ENCODE results near the gene CDH4.

CDH4 gene

DNA sequence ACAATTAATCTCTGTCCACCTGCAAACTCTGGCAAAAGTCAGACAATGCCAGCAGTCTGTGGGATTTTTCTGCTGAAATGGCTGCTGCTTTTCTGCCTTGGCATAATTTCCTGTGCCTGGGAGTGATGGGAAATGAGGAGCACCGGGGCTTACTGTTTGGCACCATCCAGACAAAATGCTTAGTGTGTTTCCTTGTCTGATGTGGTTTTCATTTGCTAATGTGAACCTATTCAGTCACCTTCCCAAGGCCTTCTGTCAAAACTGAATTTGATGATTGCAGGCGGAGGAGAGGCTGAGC is 56.4 kb downstream of the CDH4 start:
- TF ChIP-seq CTCF (IDR thresholded peaks at IDR 0.05; ENCODE audit: insufficient read depth, low read length) (no peak), SPI1 (IDR thresholded peaks at IDR 0.05; ENCODE audit: borderline replicate concordance, low read depth) (no peak), REST (IDR thresholded peaks at IDR 0.05; ENCODE audit: insufficient replicate concordance, low read depth) (no peak), GABPA (IDR thresholded peaks at IDR 0.05; ENCODE audit: low read depth) (no peak), POLR2AphosphoS5 (IDR thresholded peaks at IDR 0.05; ENCODE audit: low read depth) (no peak)
- Histone ChIP-seq H3K27me3 (ENCODE audit: insufficient read depth, poor library complexity, severe bottlenecking) (no peaks in the 10 kb centered on the region), H3K27ac (replicated peaks) (no peak overlapping the region), H3K4me3 (replicated peaks; ENCODE audit: insufficient read depth, low read length) (no peak overlapping the region)
- DNase-seq (ENCODE audit: low read depth in 1 of 2, low spot score in 1 of 2) = no peak

DNA sequence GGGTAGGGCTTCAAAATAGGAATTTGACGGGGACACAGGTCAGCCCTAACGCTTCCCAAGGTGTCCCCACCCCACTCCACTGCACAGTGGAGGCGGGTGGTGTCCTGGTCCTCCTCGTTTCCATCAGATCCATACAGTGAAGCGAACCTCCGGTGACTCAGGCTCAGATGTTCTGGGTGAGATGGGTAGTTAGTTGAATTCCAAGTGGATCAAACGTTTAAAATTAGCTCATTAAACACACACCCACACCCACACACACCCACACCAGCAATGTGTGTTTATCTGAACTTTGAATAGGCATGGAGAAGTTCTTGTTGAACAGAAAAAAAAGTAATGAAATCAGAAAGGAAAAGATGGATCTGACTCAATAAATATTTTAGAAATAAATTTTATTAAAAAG is 58.9 kb downstream of the CDH4 start:
- no peak for TF ChIP-seq REST (IDR thresholded peaks at IDR 0.05; ENCODE audit: insufficient replicate concordance, low read depth)
- no peak for TF ChIP-seq CTCF (IDR thresholded peaks at IDR 0.05; ENCODE audit: insufficient read depth, low read length)
- no peak for TF ChIP-seq GABPA (IDR thresholded peaks at IDR 0.05; ENCODE audit: low read depth)
- TF ChIP-seq SPI1 (IDR thresholded peaks at IDR 0.05; ENCODE audit: borderline replicate concordance, low read depth) = no peak
- no peak for TF ChIP-seq POLR2AphosphoS5 (IDR thresholded peaks at IDR 0.05; ENCODE audit: low read depth)
- H3K4me3 ChIP-seq (replicated peaks; ENCODE audit: insufficient read depth, low read length) = no peak overlapping the region
- no peak for DNase-seq (ENCODE audit: low read depth in 1 of 2, low spot score in 1 of 2)
- H3K27ac ChIP-seq (replicated peaks) = no peak overlapping the region
- no peaks in the 10 kb centered on the region for H3K27me3 ChIP-seq (ENCODE audit: insufficient read depth, poor library complexity, severe bottlenecking)

GRCh38 chr20:61311656-61312387 is 59.8 kb downstream of the CDH4 start:
- TF ChIP-seq SPI1 (IDR thresholded peaks at IDR 0.05; ENCODE audit: borderline replicate concordance, low read depth) (no peak), GABPA (IDR thresholded peaks at IDR 0.05; ENCODE audit: low read depth) (no peak), POLR2AphosphoS5 (IDR thresholded peaks at IDR 0.05; ENCODE audit: low read depth) (no peak), CTCF (IDR thresholded peaks at IDR 0.05; ENCODE audit: insufficient read depth, low read length) (no peak), REST (IDR thresholded peaks at IDR 0.05; ENCODE audit: insufficient replicate concordance, low read depth) (no peak)
- DNase-seq (ENCODE audit: low read depth in 1 of 2, low spot score in 1 of 2) = no peak
- Histone ChIP-seq H3K27ac (replicated peaks) (no peak overlapping the region), H3K27me3 (ENCODE audit: insufficient read depth, poor library complexity, severe bottlenecking) (no peaks in the 10 kb centered on the region), H3K4me3 (replicated peaks; ENCODE audit: insufficient read depth, low read length) (no peak overlapping the region)
